Measurements from ENCODE around the gene MACF1. TPM values are rescaled to one million over a fixed set of nuclear protein-coding genes. Genes with fewer than 3 reads are reported as not detected.

The MACF1 gene
- total RNA-seq, 4 donors from 2014 or later, result 386 to 627 (median 576) TPM

DNA sequence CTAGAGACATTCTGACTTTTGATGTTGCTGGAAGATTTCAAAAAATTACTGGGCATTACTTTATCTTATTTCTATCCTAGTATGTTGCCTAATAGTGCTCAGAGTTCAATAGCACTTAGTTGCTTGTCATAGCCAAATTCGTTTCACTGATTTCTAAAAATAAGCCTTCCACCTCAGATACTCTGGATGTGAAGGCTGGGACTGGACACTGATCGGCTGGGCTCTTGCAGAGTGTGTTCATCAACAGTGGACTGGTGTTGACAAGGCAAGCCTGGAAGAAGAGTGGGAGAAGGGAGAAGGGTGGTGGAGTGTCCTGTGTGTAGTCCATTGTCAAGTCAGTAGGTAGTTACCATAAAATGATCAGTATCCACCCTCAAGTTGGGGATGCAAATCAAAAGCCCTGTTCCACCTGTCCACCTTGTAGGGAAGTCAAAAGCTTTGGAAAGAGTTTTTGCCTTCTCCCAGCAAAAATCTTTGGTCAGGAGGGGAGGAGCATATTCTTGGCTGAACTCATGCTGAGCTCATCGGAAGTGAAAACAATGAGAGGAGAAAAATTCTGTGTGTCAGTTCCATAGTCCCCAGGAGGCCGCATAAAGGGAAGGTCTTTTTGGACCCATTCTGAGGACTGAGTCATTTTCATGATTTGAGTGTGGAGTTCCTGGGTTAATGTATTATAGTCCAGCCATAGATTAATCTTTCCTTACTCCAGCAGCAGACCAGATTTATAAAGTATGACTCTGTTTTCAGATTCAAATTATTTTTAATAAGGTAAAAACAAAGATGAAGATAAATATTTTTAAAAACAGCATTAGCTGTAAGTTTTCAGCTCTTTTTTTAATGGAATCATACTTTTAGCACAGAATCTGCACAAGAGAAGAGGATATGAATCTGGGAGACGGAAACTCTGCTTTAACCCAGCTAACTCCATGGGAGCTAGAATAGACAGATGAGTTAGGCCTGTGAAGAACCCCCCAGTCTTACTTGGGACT, 187.5 kb downstream of the MACF1 start:
- 20% methylated on average over 5 of the region's 5 CpGs for WGBS
- peaks cover 67 to 99% (median 93%) of the 10 kb centered on the region in 4 donors for H3K4me1 ChIP-seq
- DNase-seq (ENCODE audit: extremely low spot score), result no peak

DNA sequence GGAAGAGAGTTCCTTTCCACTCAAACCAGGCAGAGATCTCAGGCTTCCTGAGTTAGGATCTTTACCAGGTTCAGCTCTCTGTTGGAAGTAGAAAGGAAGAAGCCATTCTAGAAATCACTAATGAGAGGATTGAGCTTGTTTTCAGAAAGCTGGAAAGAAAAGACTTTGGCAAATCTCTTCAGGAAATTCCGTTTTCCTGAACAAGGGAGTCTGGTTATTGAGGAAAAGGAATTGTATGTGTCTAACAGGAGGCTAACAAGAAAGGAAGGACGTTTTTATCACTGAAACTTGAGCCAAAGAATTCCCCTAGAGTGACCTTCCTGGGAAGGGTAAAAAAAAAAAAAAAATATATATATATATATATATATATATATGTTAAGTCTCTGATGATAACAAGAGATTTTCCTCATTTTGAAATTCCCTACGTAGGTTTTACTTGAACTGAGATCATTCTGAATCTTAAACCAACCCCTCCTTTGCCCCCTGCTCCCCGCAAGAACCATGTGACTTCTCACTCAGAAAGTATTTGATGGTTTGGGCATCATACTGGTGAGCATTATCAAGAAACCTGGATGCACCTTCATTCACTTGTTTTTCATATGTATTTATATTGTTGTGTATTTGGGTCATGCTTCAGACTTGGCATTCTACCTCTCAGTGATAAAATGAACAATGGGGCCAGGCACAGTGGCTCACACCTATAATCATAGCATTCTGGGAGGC, 188.5 kb downstream of the MACF1 start:
- TF ChIP-seq POLR2AphosphoS5 (IDR thresholded peaks at IDR 0.05) (no peak), EP300 (IDR thresholded peaks at IDR 0.05) (no peak)
- TF ChIP-seq, protein P1, sequence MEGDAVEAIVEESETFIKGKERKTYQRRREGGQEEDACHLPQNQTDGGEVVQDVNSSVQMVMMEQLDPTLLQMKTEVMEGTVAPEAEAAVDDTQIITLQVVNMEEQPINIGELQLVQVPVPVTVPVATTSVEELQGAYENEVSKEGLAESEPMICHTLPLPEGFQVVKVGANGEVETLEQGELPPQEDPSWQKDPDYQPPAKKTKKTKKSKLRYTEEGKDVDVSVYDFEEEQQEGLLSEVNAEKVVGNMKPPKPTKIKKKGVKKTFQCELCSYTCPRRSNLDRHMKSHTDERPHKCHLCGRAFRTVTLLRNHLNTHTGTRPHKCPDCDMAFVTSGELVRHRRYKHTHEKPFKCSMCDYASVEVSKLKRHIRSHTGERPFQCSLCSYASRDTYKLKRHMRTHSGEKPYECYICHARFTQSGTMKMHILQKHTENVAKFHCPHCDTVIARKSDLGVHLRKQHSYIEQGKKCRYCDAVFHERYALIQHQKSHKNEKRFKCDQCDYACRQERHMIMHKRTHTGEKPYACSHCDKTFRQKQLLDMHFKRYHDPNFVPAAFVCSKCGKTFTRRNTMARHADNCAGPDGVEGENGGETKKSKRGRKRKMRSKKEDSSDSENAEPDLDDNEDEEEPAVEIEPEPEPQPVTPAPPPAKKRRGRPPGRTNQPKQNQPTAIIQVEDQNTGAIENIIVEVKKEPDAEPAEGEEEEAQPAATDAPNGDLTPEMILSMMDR (IDR thresholded peaks at IDR 0.05), result no peak
- peak overlapping the region; percentile 73 to 82 (median 80) for H3K27ac ChIP-seq (replicated peaks in 1 of 4)
- H3K36me3 ChIP-seq, result peaks cover 6 to 25% (median 11%) of the 10 kb centered on the region in 4 donors
- no peak for DNase-seq (ENCODE audit: extremely low spot score)
- peaks cover 73 to 99% (median 93%) of the 10 kb centered on the region in 4 donors for H3K4me1 ChIP-seq
- intact Hi-C loops (cut with DNase I), result no loop called here
- no peaks in the 10 kb centered on the region for H3K9me3 ChIP-seq
- WGBS, result 44% methylated on average over 4 of the region's 4 CpGs
- H3K4me3 ChIP-seq, result no peak overlapping the region
- no peaks in the 10 kb centered on the region for H3K27me3 ChIP-seq

More for the DNA sequence above, 187.5 kb downstream of the MACF1 start:
- Histone ChIP-seq H3K27me3 (no peaks in the 10 kb centered on the region), H3K4me3 (no peak overlapping the region), H3K27ac (replicated peaks in 1 of 4) (peak overlapping the region; percentile 73 to 82 (median 80)), H3K36me3 (peaks cover 16 to 36% (median 21%) of the 10 kb centered on the region in 4 donors), H3K9me3 (no peaks in the 10 kb centered on the region)
- intact Hi-C loops (cut with DNase I), result no loop called here
- TF ChIP-seq POLR2A (IDR thresholded peaks at IDR 0.05; ENCODE audit: low read depth) (no peak), POLR2AphosphoS5 (IDR thresholded peaks at IDR 0.05) (peak in 1 of 2 donors; percentile 6), EP300 (IDR thresholded peaks at IDR 0.05) (no peak)
- TF ChIP-seq, protein P1 (IDR thresholded peaks at IDR 0.05), result no peak

DNA sequence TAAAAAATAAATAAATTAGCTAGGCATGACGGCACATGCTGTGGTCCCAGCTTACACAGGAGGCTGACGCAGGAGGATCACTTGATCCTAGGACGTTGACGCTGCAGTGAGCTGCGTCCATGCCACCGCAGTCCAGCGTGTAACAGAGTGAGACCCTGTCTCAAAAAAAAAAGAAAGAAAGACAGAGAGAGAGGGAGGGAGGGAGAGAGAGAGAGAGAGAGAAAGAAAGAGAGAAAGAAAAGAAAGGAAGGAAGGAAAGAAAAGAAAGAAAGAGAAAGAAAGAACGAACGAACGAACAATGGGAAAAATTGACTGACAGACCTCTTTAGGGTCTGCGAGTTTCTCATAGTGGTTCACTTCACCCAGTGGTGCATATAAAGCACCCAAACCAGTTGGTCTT, 189.2 kb downstream of the MACF1 start:
- no peak for DNase-seq (ENCODE audit: extremely low spot score)
- TF ChIP-seq, protein P1 (IDR thresholded peaks at IDR 0.05), result no peak
- TF ChIP-seq POLR2A (IDR thresholded peaks at IDR 0.05; ENCODE audit: low read depth), result no peak
- intact Hi-C loops (cut with DNase I), result no loop called here
- no peaks in the 10 kb centered on the region for H3K9me3 ChIP-seq
- peaks cover 0 to 19% (median 5%) of the 10 kb centered on the region in 4 donors for H3K36me3 ChIP-seq
- H3K4me1 ChIP-seq, result peaks cover 79 to 100% (median 95%) of the 10 kb centered on the region in 4 donors
- no peak overlapping the region for H3K4me3 ChIP-seq
- H3K27me3 ChIP-seq, result no peaks in the 10 kb centered on the region
- peak overlapping the region; percentile 67 to 82 (median 76) for H3K27ac ChIP-seq (replicated peaks in 1 of 4)
- 89% methylated on average over 11 of the region's 11 CpGs for WGBS

DNA sequence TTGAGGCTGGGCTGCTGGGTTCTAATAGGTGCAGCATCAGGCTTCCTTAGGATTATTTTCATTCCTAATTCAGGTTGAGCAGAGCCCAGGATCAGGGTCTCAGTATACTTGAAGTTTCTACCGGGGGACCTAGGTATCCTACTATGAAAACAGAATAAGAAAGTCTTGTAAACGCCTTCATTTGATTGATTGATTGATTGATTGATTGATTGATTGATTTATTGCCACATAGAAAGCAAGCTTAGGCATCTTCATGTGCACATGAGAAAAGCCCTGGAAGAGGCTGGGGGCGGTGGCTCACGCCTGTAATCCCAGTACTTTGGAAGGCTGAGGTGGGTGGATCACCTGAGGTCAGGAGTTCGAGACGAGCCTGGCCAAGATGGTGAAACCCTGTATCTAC, 189.6 kb downstream of the MACF1 start:
- WGBS, result 88% methylated on average over 6 of the region's 6 CpGs

More for the DNA sequence above, 189.6 kb downstream of the MACF1 start:
- DNase-seq (ENCODE audit: extremely low spot score), result no peak
- H3K4me1 ChIP-seq, result peaks cover 83 to 100% (median 98%) of the 10 kb centered on the region in 4 donors
- peak overlapping the region; percentile 67 to 82 (median 76) for H3K27ac ChIP-seq (replicated peaks in 1 of 4)
- H3K9me3 ChIP-seq, result no peaks in the 10 kb centered on the region
- no peak overlapping the region for H3K4me3 ChIP-seq
- intact Hi-C loops (cut with DNase I), result no loop called here
- no peaks in the 10 kb centered on the region for H3K27me3 ChIP-seq
- peaks cover 0 to 15% (median 4%) of the 10 kb centered on the region in 4 donors for H3K36me3 ChIP-seq
- TF ChIP-seq POLR2A (IDR thresholded peaks at IDR 0.05; ENCODE audit: low read depth) (no peak), POLR2AphosphoS5 (IDR thresholded peaks at IDR 0.05) (no peak), EP300 (IDR thresholded peaks at IDR 0.05) (no peak)
- TF ChIP-seq, protein P1 (IDR thresholded peaks at IDR 0.05), result no peak

Data from esophagus muscularis mucosa (tissue), 4 donors.